ENCODE results near the gene CDK9.

The CDK9 gene

DNA sequence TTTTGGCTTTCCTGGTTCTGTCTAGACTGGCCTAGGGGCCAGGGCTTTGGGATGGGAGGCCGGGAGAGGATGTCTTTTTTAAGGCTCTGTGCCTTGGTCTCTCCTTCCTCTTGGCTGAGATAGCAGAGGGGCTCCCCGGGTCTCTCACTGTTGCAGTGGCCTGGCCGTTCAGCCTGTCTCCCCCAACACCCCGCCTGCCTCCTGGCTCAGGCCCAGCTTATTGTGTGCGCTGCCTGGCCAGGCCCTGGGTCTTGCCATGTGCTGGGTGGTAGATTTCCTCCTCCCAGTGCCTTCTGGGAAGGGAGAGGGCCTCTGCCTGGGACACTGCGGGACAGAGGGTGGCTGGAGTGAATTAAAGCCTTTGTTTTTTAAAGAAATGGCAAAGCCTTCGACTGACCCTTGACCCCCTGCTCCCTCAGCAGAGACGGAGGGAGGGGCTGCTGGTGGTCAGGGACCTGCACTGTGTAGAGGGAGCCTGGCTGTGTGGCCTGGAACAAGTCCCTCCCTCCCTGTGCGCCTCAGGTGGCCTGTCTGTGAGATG is 27.9 kb downstream of the CDK9 start:
- TF ChIP-seq, protein P1, sequence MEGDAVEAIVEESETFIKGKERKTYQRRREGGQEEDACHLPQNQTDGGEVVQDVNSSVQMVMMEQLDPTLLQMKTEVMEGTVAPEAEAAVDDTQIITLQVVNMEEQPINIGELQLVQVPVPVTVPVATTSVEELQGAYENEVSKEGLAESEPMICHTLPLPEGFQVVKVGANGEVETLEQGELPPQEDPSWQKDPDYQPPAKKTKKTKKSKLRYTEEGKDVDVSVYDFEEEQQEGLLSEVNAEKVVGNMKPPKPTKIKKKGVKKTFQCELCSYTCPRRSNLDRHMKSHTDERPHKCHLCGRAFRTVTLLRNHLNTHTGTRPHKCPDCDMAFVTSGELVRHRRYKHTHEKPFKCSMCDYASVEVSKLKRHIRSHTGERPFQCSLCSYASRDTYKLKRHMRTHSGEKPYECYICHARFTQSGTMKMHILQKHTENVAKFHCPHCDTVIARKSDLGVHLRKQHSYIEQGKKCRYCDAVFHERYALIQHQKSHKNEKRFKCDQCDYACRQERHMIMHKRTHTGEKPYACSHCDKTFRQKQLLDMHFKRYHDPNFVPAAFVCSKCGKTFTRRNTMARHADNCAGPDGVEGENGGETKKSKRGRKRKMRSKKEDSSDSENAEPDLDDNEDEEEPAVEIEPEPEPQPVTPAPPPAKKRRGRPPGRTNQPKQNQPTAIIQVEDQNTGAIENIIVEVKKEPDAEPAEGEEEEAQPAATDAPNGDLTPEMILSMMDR (IDR thresholded peaks at IDR 0.05), result no peak
- no peak for TF ChIP-seq ZFX (IDR thresholded peaks at IDR 0.05; ENCODE audit: borderline replicate concordance)

DNA sequence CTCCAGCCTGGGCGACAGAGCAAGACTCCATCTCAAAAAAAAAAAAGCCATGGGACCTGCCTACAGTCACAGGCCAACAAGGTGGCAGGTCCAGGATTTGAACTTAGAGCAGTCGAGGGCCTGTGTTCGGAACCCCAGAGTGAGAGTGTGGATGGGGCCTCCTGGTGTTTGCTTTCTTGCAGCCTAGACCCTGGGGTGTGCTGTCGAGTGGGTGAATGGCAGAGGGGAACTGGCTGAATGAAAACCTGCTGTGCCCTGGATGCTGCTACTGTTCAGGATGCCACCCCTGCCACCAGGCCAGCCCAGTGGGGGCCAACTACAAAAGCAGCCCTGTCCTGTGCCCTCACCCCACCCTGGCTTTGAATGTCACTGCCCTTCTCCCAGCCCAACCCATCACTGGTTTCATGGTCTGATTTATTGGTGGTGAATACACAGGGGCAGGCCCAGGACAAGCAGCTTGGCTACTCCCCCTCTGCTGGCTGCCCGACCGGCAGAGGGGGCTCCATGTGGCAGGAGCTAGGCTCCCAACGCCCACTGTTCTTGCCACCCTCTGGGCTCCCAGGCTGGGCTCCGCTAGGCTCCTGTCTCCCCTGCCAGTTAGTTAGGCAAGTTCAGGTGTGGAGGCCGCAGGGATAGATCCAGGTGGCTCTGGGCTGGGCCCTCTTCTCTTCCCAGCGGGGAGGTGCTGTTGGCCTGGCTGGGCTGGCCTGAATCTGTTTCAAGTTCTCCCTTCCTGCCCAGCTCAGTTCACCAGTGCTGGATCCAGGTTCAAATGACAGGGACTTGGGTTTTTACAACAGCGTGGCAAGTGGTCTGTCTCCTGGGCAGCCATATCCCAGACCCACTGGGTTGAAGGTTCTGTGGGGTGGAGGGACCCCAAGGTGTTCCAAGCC is 29.0 kb downstream of the CDK9 start:
- H3K27ac ChIP-seq, result no peak overlapping the region
- TF ChIP-seq, protein P1 (IDR thresholded peaks at IDR 0.05), result no peak
- TF ChIP-seq ZFX (IDR thresholded peaks at IDR 0.05; ENCODE audit: borderline replicate concordance), result no peak

More for the DNA sequence above, 27.9 kb downstream of the CDK9 start:
- H3K27ac ChIP-seq, result no peak overlapping the region

- no peak overlapping the region for H3K27ac ChIP-seq
- no peak for TF ChIP-seq ZFX (IDR thresholded peaks at IDR 0.05; ENCODE audit: borderline replicate concordance)
- TF ChIP-seq, protein P1 (IDR thresholded peaks at IDR 0.05), result no peak
These were observed 29.9 kb downstream of the CDK9 start for GRCh38 chr9:127815512-127816361.

- H3K27ac ChIP-seq, result no peak overlapping the region
- no peak for TF ChIP-seq ZFX (IDR thresholded peaks at IDR 0.05; ENCODE audit: borderline replicate concordance)
- TF ChIP-seq, protein P1 (IDR thresholded peaks at IDR 0.05), result no peak
These were observed 30.5 kb downstream of the CDK9 start for GRCh38 chr9:127816362-127816725.

- TF ChIP-seq, protein P1 (IDR thresholded peaks at IDR 0.05), result no peak
- no peak for TF ChIP-seq ZFX (IDR thresholded peaks at IDR 0.05; ENCODE audit: borderline replicate concordance)
- no peak overlapping the region for H3K27ac ChIP-seq
These were observed 30.9 kb downstream of the CDK9 start for GRCh38 chr9:127816728-127817127.

GRCh38 chr9:127817881-127818434 is 32.1 kb downstream of the CDK9 start:
- no peak for TF ChIP-seq ZFX (IDR thresholded peaks at IDR 0.05; ENCODE audit: borderline replicate concordance)
- TF ChIP-seq, protein P1 (IDR thresholded peaks at IDR 0.05), result no peak
- no peak overlapping the region for H3K27ac ChIP-seq
